HepG2 (cell line): Measurements from ENCODE around the gene SSPN. TPM values are rescaled to one million over a fixed set of nuclear protein-coding genes. Genes with fewer than 3 reads are reported as not detected.
A peak's percentile ranks its signal among the peaks of the same experiment; 100 is the strongest.

Source experiments
- EED ChIP-seq: sonication (generic); formaldehyde crosslinking; IDR thresholded peaks from 2 replicates; pipeline ENCODE4 v1.5.0; 2020; ENCODE audit warnings: mild to moderate bottlenecking, missing genetic modification reagents
- ELF3 ChIP-seq: IDR thresholded peaks from 2 replicates; pipeline ENCODE4 v1.6.1; 2016; ENCODE audit warnings: missing genetic modification reagents, missing compliant biosample characterization
- FOXC1 ChIP-seq: sonication (generic); formaldehyde crosslinking; IDR thresholded peaks from 2 replicates; pipeline ENCODE4 v1.8.0; 2022; ENCODE audit warnings: mild to moderate bottlenecking, missing genetic modification reagents, borderline replicate concordance
- KAT7 ChIP-seq: IDR thresholded peaks from 2 replicates; pipeline ENCODE4 v1.6.1; 2018; ENCODE audit warnings: borderline replicate concordance, missing compliant biosample characterization
- MLLT10 ChIP-seq: sonication (generic); formaldehyde crosslinking; IDR thresholded peaks from 2 replicates; pipeline ENCODE4 v1.4.0; 2020; ENCODE audit warnings: missing genetic modification reagents
- MXD4 ChIP-seq: IDR thresholded peaks from 2 replicates; pipeline ENCODE4 v1.6.1; 2016; ENCODE audit warnings: mild to moderate bottlenecking, missing biosample characterization, missing genetic modification reagents
- MZF1 ChIP-seq: sonication (generic); formaldehyde crosslinking; IDR thresholded peaks from 2 replicates; pipeline ENCODE4 v1.8.1; 2023; ENCODE audit warnings: mild to moderate bottlenecking, missing genetic modification reagents, borderline replicate concordance
- NR2F1 ChIP-seq, 2 experiments: fragments of 450-650 bp in 1 of 2; formaldehyde crosslinking in 1 of 2; IDR thresholded peaks; 2 replicates each; pipeline versions ENCODE4 v1.5.0 to v1.6.1; 2016 to 2020; ENCODE audit warnings: mild to moderate bottlenecking in 1 of 2, missing compliant biosample characterization in 1 of 2, missing genetic modification reagents in 1 of 2, moderate library complexity in 1 of 2
- NRL ChIP-seq: sonication (generic); formaldehyde crosslinking; IDR thresholded peaks from 2 replicates; pipeline ENCODE4 v1.5.0; 2020; ENCODE audit warnings: missing genetic modification reagents, mild to moderate bottlenecking, moderate library complexity, borderline replicate concordance
- THAP7 ChIP-seq: sonication (generic); formaldehyde crosslinking; IDR thresholded peaks from 2 replicates; pipeline ENCODE4 v1.8.1; 2023; ENCODE audit warnings: mild to moderate bottlenecking, missing genetic modification reagents
- ZNF24 ChIP-seq: fragments of 450-650 bp; IDR thresholded peaks from 2 replicates; pipeline ENCODE4 v1.6.1; 2017; ENCODE audit warnings: antibody characterized with exemption, mild to moderate bottlenecking
- ZNF678 ChIP-seq: sonication (generic); formaldehyde crosslinking; IDR thresholded peaks from 2 replicates; pipeline ENCODE4 v1.4.0; 2020; ENCODE audit warnings: mild to moderate bottlenecking, missing genetic modification reagents
- ZNF724P ChIP-seq: sonication (generic); formaldehyde crosslinking; IDR thresholded peaks from 2 replicates; pipeline ENCODE4 v1.8.0; 2022; ENCODE audit warnings: missing genetic modification reagents, borderline replicate concordance
- ZNF780A ChIP-seq: sonication (generic); formaldehyde crosslinking; IDR thresholded peaks from 2 replicates; pipeline ENCODE4 v1.8.0; 2022; ENCODE audit warnings: mild to moderate bottlenecking, missing genetic modification reagents, moderate library complexity
- polyA plus RNA-seq, 8 experiments: library from polyadenylated mRNA; depleted of rRNA in 3 of 8; stranded (reverse) in 7 of 8; unstranded in 1 of 8; fragments of >200 nt; fragmentation: Illumina TruSeq in 4 of 8; extraction: Trizol in 4 of 8; gene quantifications; 2 replicates each; pipeline versions ENCODE4 v1.2.1 to v1.2.3, GENCODE V29; 2011 to 2016; ENCODE audit warnings: low read depth in 4 of 8, missing spikeins in 1 of 8, mixed read lengths in 1 of 8; ENCODE audit not compliant: insufficient read depth in 1 of 8
- total RNA-seq, 5 experiments: library from RNA; depleted of rRNA; stranded (reverse); fragments of >200 nt; fragmentation: Illumina TruSeq; extraction: Trizol; gene quantifications; 2 replicates each; pipeline ENCODE4 v1.2.3, GENCODE V29; 2016; ENCODE audit warnings: low read depth in 1 of 5
- TF ChIP-seq, protein P1 (sequence below): sonication (generic); formaldehyde crosslinking; IDR thresholded peaks from 2 replicates; pipeline ENCODE4 v1.9.0; 2021; ENCODE audit warnings: missing genetic modification reagents, borderline replicate concordance
- TF ChIP-seq, protein P2 (sequence below): sonication (generic); formaldehyde crosslinking; conservative IDR thresholded peaks from 2 replicates; pipeline ENCODE4 v1.4.0; 2020; ENCODE audit warnings: mild to moderate bottlenecking, missing genetic modification reagents, moderate library complexity
- TF ChIP-seq, protein P3 (sequence below): sonication (generic); formaldehyde crosslinking; IDR thresholded peaks from 2 replicates; pipeline ENCODE4 v1.8.0; 2022; ENCODE audit warnings: mild to moderate bottlenecking, missing genetic modification reagents, borderline replicate concordance
- TF ChIP-seq, protein P4 (sequence below): IDR thresholded peaks from 2 replicates; pipeline ENCODE4 v1.6.1; 2016; ENCODE audit warnings: missing genetic modification reagents, missing compliant biosample characterization
- TF ChIP-seq, protein P5 (sequence below): sonication (generic); formaldehyde crosslinking; IDR thresholded peaks from 2 replicates; pipeline ENCODE4 v1.4.0; 2020; ENCODE audit warnings: missing genetic modification reagents

The SSPN gene
- total and polyA plus RNA-seq, 2 of the 13 experiments (the other 11 are each of a cell fraction or from before 2014, with no cell fraction given) = not detected

GRCh38 chr12:26274441-26275312 lies 79.3 kb downstream of the SSPN start (continued):
- no peak for TF ChIP-seq NRL (CRISPR knock-in tag)
- TF ChIP-seq MXD4 = no peak; the same call in 1 of the 2 replicates
- TF ChIP-seq, protein P1, sequence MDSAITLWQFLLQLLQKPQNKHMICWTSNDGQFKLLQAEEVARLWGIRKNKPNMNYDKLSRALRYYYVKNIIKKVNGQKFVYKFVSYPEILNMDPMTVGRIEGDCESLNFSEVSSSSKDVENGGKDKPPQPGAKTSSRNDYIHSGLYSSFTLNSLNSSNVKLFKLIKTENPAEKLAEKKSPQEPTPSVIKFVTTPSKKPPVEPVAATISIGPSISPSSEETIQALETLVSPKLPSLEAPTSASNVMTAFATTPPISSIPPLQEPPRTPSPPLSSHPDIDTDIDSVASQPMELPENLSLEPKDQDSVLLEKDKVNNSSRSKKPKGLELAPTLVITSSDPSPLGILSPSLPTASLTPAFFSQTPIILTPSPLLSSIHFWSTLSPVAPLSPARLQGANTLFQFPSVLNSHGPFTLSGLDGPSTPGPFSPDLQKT = no peak
- no peak for TF ChIP-seq MLLT10 (CRISPR knock-in tag)
- no peak for TF ChIP-seq ZNF724P (CRISPR knock-in tag)
- peak; percentile 47; the same call in 1 of the 2 replicates for TF ChIP-seq FOXC1
- TF ChIP-seq, protein P2, sequence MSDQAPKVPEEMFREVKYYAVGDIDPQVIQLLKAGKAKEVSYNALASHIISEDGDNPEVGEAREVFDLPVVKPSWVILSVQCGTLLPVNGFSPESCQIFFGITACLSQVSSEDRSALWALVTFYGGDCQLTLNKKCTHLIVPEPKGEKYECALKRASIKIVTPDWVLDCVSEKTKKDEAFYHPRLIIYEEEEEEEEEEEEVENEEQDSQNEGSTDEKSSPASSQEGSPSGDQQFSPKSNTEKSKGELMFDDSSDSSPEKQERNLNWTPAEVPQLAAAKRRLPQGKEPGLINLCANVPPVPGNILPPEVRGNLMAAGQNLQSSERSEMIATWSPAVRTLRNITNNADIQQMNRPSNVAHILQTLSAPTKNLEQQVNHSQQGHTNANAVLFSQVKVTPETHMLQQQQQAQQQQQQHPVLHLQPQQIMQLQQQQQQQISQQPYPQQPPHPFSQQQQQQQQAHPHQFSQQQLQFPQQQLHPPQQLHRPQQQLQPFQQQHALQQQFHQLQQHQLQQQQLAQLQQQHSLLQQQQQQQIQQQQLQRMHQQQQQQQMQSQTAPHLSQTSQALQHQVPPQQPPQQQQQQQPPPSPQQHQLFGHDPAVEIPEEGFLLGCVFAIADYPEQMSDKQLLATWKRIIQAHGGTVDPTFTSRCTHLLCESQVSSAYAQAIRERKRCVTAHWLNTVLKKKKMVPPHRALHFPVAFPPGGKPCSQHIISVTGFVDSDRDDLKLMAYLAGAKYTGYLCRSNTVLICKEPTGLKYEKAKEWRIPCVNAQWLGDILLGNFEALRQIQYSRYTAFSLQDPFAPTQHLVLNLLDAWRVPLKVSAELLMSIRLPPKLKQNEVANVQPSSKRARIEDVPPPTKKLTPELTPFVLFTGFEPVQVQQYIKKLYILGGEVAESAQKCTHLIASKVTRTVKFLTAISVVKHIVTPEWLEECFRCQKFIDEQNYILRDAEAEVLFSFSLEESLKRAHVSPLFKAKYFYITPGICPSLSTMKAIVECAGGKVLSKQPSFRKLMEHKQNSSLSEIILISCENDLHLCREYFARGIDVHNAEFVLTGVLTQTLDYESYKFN (CRISPR knock-in tag) = peak; percentile 69
- TF ChIP-seq, protein P3, sequence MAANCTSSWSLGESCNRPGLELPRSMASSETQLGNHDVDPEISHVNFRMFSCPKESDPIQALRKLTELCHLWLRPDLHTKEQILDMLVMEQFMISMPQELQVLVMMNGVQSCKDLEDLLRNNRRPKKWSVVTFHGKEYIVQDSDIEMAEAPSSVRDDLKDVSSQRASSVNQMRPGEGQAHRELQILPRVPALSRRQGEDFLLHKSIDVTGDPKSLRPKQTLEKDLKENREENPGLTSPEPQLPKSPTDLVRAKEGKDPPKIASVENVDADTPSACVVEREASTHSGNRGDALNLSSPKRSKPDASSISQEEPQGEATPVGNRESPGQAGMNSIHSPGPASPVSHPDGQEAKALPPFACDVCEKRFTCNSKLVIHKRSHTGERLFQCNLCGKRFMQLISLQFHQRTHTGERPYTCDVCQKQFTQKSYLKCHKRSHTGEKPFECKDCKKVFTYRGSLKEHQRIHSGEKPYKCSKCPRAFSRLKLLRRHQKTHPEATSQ (CRISPR knock-in tag) = no peak
- TF ChIP-seq, protein P4, sequence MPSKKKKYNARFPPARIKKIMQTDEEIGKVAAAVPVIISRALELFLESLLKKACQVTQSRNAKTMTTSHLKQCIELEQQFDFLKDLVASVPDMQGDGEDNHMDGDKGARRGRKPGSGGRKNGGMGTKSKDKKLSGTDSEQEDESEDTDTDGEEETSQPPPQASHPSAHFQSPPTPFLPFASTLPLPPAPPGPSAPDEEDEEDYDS (CRISPR knock-in tag) = 0 out of 2 replicates have a peak, but pooled peaks have one; percentile 23
- peak; percentile 79 for TF ChIP-seq ZNF24
- peak; percentile 95 for TF ChIP-seq ELF3 (CRISPR knock-in tag)
- TF ChIP-seq NR2F1 (CRISPR knock-in tag; IDR thresholded peaks at IDR 0.05) = no peak
- TF ChIP-seq MZF1 (CRISPR knock-in tag) = no peak
- TF ChIP-seq KAT7 (CRISPR knock-in tag) = no peak
- TF ChIP-seq ZNF780A (CRISPR knock-in tag) = no peak
- TF ChIP-seq, protein P5, sequence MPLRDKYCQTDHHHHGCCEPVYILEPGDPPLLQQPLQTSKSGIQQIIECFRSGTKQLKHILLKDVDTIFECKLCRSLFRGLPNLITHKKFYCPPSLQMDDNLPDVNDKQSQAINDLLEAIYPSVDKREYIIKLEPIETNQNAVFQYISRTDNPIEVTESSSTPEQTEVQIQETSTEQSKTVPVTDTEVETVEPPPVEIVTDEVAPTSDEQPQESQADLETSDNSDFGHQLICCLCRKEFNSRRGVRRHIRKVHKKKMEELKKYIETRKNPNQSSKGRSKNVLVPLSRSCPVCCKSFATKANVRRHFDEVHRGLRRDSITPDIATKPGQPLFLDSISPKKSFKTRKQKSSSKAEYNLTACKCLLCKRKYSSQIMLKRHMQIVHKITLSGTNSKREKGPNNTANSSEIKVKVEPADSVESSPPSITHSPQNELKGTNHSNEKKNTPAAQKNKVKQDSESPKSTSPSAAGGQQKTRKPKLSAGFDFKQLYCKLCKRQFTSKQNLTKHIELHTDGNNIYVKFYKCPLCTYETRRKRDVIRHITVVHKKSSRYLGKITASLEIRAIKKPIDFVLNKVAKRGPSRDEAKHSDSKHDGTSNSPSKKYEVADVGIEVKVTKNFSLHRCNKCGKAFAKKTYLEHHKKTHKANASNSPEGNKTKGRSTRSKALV (CRISPR knock-in tag) = no peak
- no peak for TF ChIP-seq THAP7 (CRISPR knock-in tag)
- no peak for TF ChIP-seq ZNF678
- TF ChIP-seq EED (CRISPR knock-in tag) = no peak
